Measurements from ENCODE around the gene CTNNAL1. TPM values are rescaled to one million over a fixed set of nuclear protein-coding genes. Genes with fewer than 3 reads are reported as not detected.

CTNNAL1 gene
- polyA plus RNA-seq, 1 donor from 2014 or later, result 24.7 TPM

DNA sequence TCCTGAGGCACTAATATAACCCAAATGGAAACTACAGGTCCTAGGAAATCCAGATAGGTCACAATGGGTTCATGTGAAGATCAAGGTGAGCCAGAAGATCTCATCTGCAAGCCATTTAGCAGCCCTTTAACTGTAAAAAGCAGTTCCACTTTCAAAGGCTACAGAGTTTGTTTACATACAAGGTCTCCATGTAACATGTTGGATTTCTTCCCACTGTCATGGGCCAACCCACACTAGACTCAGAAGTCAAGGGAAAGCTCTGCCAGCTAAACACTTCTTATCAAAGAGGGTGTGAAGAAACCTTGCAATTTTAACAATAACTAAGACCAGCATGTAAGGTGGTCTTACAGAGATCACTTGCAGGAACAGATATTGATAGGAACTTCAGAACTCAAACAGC is 3.8 kb upstream of the CTNNAL1 start:
- Histone ChIP-seq H3F3A (ENCODE audit: insufficient read depth, low read length, poor library complexity, severe bottlenecking) (no peaks in the 10 kb centered on the region), H3K79me2 (replicated peaks; ENCODE audit: insufficient read depth, low read length) (no peaks in the 10 kb centered on the region), H2AFZ (ENCODE audit: low read depth, low read length) (no peak overlapping the region), H3K4me2 (ENCODE audit: low read length) (no peak overlapping the region), H3K9me2 (ENCODE audit: insufficient read depth, low read length) (no peaks in the 10 kb centered on the region), H3K4me3 (ENCODE audit: low read length) (no peak overlapping the region), H3K27ac (ENCODE audit: low read length) (no peak overlapping the region), H3K27me3 (ENCODE audit: insufficient read depth, low read depth, low read length) (no peaks in the 10 kb centered on the region), H4K20me1 (ENCODE audit: insufficient read depth) (no peaks in the 10 kb centered on the region), H3K9ac (ENCODE audit: low read length) (no peak overlapping the region), H3K36me3 (ENCODE audit: insufficient read depth, low read length) (peaks cover 4% of the 10 kb centered on the region), H3K9me3 (ENCODE audit: low read length) (no peaks in the 10 kb centered on the region)
- no peak for TF ChIP-seq EZH2 (IDR thresholded peaks at IDR 0.05; ENCODE audit: borderline replicate concordance, insufficient read depth, low read length, poor library complexity, severe bottlenecking)
- TF ChIP-seq, protein P1, sequence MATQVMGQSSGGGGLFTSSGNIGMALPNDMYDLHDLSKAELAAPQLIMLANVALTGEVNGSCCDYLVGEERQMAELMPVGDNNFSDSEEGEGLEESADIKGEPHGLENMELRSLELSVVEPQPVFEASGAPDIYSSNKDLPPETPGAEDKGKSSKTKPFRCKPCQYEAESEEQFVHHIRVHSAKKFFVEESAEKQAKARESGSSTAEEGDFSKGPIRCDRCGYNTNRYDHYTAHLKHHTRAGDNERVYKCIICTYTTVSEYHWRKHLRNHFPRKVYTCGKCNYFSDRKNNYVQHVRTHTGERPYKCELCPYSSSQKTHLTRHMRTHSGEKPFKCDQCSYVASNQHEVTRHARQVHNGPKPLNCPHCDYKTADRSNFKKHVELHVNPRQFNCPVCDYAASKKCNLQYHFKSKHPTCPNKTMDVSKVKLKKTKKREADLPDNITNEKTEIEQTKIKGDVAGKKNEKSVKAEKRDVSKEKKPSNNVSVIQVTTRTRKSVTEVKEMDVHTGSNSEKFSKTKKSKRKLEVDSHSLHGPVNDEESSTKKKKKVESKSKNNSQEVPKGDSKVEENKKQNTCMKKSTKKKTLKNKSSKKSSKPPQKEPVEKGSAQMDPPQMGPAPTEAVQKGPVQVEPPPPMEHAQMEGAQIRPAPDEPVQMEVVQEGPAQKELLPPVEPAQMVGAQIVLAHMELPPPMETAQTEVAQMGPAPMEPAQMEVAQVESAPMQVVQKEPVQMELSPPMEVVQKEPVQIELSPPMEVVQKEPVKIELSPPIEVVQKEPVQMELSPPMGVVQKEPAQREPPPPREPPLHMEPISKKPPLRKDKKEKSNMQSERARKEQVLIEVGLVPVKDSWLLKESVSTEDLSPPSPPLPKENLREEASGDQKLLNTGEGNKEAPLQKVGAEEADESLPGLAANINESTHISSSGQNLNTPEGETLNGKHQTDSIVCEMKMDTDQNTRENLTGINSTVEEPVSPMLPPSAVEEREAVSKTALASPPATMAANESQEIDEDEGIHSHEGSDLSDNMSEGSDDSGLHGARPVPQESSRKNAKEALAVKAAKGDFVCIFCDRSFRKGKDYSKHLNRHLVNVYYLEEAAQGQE (IDR thresholded peaks at IDR 0.05; ENCODE audit: borderline replicate concordance), result no peak
- no peak for TF ChIP-seq SMC3 (conservative IDR thresholded peaks at IDR 0.05; ENCODE audit: poor library complexity)
- TF ChIP-seq POLR2AphosphoS5 (IDR thresholded peaks at IDR 0.05), result no peak
- TF ChIP-seq RAD21 (conservative IDR thresholded peaks at IDR 0.05), result no peak
- TF ChIP-seq, protein P2, sequence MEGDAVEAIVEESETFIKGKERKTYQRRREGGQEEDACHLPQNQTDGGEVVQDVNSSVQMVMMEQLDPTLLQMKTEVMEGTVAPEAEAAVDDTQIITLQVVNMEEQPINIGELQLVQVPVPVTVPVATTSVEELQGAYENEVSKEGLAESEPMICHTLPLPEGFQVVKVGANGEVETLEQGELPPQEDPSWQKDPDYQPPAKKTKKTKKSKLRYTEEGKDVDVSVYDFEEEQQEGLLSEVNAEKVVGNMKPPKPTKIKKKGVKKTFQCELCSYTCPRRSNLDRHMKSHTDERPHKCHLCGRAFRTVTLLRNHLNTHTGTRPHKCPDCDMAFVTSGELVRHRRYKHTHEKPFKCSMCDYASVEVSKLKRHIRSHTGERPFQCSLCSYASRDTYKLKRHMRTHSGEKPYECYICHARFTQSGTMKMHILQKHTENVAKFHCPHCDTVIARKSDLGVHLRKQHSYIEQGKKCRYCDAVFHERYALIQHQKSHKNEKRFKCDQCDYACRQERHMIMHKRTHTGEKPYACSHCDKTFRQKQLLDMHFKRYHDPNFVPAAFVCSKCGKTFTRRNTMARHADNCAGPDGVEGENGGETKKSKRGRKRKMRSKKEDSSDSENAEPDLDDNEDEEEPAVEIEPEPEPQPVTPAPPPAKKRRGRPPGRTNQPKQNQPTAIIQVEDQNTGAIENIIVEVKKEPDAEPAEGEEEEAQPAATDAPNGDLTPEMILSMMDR (IDR thresholded peaks at IDR 0.05; ENCODE audit: poor library complexity, severe bottlenecking), result no peak
- TF ChIP-seq TAF1 (IDR thresholded peaks at IDR 0.05; ENCODE audit: low read depth), result no peak
- TF ChIP-seq MXI1 (conservative IDR thresholded peaks at IDR 0.05; ENCODE audit: poor library complexity, severe bottlenecking), result no peak
- TF ChIP-seq EP300 (conservative IDR thresholded peaks at IDR 0.05; ENCODE audit: poor library complexity, severe bottlenecking), result no peak

DNA sequence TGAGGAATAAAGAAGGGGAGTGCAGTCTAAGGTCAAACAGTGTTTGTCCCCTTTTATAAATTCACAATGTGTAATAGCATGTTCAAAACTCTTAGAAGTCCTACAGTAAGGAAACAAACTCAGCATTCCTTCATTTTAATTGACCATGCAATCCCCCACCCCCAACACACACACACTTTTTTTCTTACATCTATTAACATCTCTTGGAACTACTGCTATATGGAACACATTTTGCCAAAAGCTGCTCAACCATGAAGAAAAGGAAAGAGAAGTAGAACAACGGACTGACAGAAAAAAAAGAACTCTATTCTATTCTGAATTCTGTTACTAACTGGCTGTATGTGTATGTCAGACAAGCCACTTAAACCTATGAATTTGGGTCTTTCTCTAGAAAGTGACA is 2.8 kb upstream of the CTNNAL1 start:
- Histone ChIP-seq H3K27me3 (ENCODE audit: insufficient read depth, low read depth, low read length) (no peaks in the 10 kb centered on the region), H3K36me3 (ENCODE audit: insufficient read depth, low read length) (peaks cover 4% of the 10 kb centered on the region), H3K79me2 (replicated peaks; ENCODE audit: insufficient read depth, low read length) (peaks cover 4% of the 10 kb centered on the region), H3K9me3 (ENCODE audit: low read length) (no peaks in the 10 kb centered on the region), H3K4me3 (ENCODE audit: low read length) (no peak overlapping the region), H2AFZ (ENCODE audit: low read depth, low read length) (no peak overlapping the region), H3K4me2 (ENCODE audit: low read length) (no peak overlapping the region), H3K27ac (ENCODE audit: low read length) (no peak overlapping the region), H3K9ac (ENCODE audit: low read length) (no peak overlapping the region), H3F3A (ENCODE audit: insufficient read depth, low read length, poor library complexity, severe bottlenecking) (peaks cover 3% of the 10 kb centered on the region), H3K9me2 (ENCODE audit: insufficient read depth, low read length) (no peaks in the 10 kb centered on the region), H4K20me1 (ENCODE audit: insufficient read depth) (no peaks in the 10 kb centered on the region)
- TF ChIP-seq, protein P2 (IDR thresholded peaks at IDR 0.05; ENCODE audit: poor library complexity, severe bottlenecking), result no peak
- TF ChIP-seq TAF1 (IDR thresholded peaks at IDR 0.05; ENCODE audit: low read depth), result no peak
- no peak for TF ChIP-seq EP300 (conservative IDR thresholded peaks at IDR 0.05; ENCODE audit: poor library complexity, severe bottlenecking)
- no peak for TF ChIP-seq EZH2 (IDR thresholded peaks at IDR 0.05; ENCODE audit: borderline replicate concordance, insufficient read depth, low read length, poor library complexity, severe bottlenecking)
- no peak for TF ChIP-seq SMC3 (conservative IDR thresholded peaks at IDR 0.05; ENCODE audit: poor library complexity)
- TF ChIP-seq, protein P1 (IDR thresholded peaks at IDR 0.05; ENCODE audit: borderline replicate concordance), result no peak
- no peak for TF ChIP-seq RAD21 (conservative IDR thresholded peaks at IDR 0.05)
- TF ChIP-seq POLR2AphosphoS5 (IDR thresholded peaks at IDR 0.05), result no peak
- no peak for TF ChIP-seq MXI1 (conservative IDR thresholded peaks at IDR 0.05; ENCODE audit: poor library complexity, severe bottlenecking)
